Hematopoietic multipotent progenitor cell treated with erythropoietin and hydrocortisone succinate and interleukin-3 and kit ligand, for 6 days (in vitro differentiated cells): ENCODE results near the gene GASK1B.

Experiments
- DNase-seq: peaks from one replicate; pipeline ENCODE4 v3.0.0-alpha.2; 2015

The GASK1B gene

DNA sequence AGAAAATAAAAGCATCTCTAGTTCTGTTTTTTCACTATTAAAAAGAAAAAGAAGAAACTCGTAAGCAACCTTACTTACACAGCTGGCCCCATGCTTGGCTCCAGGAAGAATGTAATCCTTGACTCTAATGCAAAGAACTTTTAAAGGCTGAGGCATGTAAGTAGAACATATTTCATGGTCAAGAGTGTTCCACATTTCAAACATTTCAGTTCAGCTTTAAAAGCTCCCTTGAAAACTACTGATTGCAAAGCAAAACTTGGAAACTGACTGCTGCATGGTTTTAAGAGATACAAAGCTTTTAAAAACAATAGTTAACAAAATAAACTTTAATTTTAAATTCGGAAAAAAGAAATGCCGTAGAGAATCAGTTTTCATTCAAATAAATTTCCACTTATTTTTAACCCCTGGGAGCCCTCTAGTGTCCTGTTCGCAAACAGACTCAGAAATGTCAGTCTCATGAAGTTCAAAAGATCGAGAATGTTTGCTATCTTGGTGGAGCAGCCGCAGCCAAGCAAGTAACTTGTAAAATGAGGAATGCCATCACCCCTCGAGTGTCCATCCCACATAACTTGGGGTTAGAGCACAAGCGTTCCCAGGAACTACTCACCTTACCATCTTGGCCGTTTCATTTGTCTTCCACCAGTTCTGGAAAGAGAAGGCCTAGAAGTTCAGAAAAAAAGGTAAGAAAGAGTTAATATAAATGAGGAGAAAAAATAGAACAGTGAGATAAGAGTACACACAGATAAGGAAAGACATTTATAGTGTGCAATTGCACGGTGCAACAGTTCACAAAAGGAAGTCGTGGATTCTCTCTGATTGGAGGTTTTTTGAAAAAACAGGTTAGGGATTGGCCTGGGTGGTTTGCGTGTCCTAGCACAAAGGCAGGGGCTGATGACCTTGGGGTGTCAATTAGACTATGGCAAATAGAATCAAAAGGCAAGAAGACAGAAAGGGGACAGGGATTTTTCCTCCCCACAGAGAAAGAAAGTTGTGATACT lies at the start of gene GASK1B:
GASK1B (minus strand) TSS at position 765 of the 998 bp plus-strand sequence. CDS start 1,650 bp downstream, outside the sequence.
- DNase-seq, result peak; percentile 85

GRCh38 chr4:158219623-158220022 lies 46.8 kb upstream of the GASK1B start:
- DNase-seq, result no peak

DNA sequence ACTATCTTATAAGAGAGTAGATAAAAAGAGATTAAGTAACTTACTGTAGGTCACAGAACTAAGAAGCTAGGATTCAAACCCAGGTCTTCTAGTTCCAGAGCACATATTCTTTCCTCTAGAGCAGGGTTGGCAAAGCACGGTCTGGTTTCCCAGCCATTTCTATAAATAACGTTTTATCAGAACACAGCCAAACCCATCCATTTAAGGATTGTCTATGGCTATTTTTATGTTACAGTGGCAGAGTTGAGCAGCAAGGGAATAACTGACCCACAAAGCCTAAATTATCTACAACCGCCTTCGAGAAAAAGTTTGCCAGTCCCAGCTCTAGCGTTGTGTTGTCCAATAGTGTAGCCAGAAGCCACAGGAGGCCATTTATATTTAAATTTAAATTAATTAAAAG lies 44.9 kb upstream of the GASK1B start:
- no peak for DNase-seq

DNA sequence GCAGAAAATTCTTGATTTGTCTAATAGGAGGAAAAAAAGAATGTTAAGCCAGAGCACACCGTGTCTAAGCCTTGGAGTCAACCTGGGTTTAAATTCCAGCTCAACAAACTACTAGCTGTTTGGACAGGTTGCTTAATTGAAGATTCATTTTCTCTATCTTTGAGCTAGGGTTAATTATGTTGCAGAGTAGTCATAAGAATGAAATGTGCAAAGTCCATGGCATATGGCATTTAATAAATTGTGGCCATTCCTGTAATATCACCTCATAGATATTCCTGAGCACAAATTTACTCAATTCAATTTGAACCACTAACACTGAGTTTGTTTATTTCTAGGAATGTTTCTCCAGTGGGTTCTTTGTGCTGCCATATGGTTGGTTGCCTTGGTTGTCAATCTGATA lies 42.0 kb upstream of the GASK1B start:
- no peak for DNase-seq

DNA sequence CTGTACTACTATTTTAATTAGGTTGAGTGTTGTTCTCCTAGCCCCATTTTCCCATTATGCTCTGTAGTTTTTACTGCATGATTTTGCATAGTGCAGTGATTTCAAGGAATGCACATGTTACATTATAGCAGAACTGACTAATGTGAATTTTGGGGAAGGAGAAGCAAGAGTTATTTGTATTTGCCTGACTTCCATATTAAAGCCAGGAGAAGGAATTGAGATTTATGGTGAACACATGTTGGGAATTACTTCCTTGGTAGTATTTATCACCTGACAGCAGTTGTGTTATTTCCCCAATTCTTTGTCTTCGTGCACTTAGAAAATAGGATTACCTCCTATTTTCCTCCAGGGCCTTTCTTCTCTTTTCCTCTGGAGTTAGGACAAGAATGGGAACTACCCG lies 40.6 kb upstream of the GASK1B start:
- no peak for DNase-seq

GRCh38 chr4:158211222-158211621 lies 38.4 kb upstream of the GASK1B start:
- DNase-seq, result peak; percentile 38

- DNase-seq, result peak; percentile 95
These were observed 37.3 kb upstream of the GASK1B start, which contains the start of gene TMEM144 for GRCh38 chr4:158209825-158210807. Gene TMEM144, plus strand, starts transcription at chr4:158210486. Its CDS starts 2,182 bp downstream, at chr4:158212668.

GRCh38 chr4:158208963-158209640 lies 36.3 kb upstream of the GASK1B start:
- DNase-seq, result peak; percentile 75

DNA sequence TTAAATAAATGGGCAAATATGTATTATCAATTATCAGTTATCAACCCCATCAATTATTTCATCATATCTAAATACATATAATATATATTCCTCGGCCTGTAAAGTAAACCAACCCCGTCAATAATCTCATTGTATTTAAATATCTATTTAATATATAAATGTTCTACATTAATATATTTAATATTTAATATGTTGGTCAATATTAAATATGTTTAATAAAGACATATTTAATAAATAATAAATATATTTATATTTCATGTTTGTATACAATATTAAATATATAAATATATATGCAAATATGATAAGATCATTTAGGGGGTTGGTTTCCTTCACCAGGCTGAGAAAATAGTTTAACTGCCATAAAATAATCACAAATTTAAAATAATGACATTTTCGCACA lies 31.1 kb upstream of the GASK1B start:
- no peak for DNase-seq

- DNase-seq, result no peak
These were observed 30.6 kb upstream of the GASK1B start for GRCh38 chr4:158203436-158203835.

DNA sequence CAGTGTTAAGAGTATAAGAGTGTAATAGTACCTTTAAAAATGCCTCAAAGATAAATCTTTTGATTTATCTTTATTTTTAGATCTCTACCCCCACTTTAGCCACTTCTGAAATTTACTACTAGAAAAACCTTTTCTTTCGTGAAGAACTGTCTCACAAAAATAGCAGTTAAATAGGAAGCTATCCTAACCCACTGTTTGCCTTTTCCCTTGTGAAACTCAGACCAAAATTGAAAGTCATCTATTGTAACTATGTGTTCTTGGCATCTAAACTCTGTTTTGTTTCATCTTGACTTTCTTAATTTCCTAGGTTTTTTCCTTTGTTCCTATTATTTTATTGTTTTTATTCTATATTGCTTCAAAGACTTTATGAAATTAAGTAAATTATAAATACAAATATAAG lies 29.7 kb upstream of the GASK1B start:
- DNase-seq, result no peak

DNA sequence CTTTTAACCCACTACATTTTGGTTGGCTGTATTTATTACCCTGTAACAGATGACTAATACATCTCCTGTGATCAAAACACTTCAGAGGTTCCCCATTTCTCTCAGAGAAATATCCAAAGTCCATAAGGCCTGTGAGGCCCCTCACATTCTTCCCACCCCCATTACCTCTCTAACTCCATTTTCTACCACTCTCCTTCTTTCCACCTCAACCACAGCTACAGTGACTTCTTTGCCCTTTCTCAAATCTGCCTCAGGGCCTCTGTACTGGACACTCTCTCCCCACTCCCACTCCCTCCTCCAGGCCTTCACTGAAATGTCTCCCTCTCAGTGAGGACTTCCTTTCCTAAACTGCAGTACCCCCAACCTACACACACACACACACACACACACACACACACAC lies 29.1 kb upstream of the GASK1B start:
- DNase-seq, result no peak

GRCh38 chr4:158201322-158201721 lies 28.5 kb upstream of the GASK1B start:
- DNase-seq, result no peak

GRCh38 chr4:158200214-158200613 lies 27.4 kb upstream of the GASK1B start:
- no peak for DNase-seq

DNA sequence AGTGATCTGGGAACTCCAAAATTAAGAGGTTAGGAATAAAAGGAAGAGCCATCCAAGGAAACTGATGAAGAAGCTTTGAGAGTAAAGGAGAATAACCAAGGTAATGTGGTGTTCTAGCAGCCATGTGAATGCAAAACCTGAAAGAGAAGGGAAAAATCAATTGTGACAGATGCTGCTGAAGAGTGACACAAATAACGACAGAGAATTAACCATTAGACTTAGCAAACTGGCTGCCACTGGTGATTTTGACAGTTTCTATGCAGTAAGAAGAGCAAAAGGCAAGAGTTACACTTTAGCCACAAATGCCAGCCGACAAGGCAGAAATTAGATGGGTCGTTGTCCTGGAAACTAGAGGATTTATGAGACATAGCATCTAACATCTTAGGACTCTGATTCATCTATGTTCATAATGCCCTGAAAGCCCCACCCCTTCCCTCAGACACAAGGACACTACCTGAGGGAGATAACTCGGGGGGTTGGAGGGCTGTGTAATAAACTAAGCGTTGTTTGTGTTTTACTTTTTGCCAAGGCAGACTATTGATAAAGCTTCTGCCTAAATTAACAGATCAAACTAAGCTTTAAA lies 24.5 kb upstream of the GASK1B start:
- DNase-seq, result no peak

GRCh38 chr4:158195297-158195696 lies 22.5 kb upstream of the GASK1B start:
- DNase-seq, result no peak

DNA sequence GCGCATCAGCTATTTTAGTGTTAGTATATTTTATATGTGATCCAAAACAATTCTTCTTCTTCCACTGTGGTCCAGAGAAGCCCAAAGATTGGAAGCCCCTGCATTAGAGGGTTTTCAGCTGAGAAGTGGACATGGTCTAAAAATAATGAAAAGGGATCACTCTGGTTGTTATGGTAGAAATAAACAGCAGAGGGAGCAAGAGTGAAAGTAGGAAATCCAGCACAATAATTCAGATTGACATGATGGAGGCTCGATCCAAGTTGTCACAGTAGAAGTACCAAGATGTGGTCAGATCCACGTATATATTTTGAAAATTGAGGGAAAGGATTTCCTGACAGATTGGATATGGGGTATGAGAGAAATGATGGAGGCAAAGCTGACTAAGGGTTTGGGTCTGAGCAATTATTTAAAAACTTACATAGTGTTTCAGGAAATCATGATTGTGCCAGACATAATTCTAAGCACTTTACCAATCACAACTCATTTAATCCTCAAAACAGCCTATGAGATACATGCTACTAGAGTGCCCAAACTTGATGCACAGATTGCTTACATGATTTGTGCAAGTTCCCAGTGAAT lies 20.4 kb upstream of the GASK1B start:
- peak; percentile 82 for DNase-seq

DNA sequence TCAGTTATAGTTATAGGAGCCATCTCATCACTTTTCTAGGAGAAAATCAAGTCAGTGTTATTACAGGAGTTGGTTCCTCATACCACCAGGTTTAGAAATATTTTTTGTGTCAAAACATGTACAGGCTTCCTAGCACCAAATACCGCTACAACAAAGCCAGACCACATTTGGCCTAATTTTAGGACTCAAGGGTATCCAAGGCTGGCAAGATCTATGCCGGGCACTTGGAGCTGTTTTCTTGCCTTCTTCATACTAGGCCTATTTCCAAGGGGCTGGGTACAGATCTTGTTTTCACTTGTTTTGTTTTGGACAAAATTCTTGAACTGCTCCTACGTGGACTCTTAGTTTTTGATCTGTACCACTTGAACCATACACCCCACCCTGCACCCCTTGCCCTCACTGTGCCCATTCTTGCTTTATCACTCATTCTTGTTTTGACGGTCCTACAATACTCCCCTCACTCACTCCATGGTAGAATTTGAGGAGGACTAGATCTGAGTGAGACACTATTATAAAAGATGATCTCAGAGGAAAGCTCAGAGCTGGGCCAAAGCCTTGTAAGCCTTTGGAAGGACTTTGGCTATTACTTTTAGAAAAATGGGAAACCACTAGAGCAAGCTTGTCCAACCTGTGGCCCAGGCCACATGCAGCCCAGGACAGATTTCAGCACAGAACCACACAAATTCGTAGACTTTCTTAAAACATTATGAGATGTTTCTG lies 19.8 kb upstream of the GASK1B start:
- DNase-seq, result no peak

DNA sequence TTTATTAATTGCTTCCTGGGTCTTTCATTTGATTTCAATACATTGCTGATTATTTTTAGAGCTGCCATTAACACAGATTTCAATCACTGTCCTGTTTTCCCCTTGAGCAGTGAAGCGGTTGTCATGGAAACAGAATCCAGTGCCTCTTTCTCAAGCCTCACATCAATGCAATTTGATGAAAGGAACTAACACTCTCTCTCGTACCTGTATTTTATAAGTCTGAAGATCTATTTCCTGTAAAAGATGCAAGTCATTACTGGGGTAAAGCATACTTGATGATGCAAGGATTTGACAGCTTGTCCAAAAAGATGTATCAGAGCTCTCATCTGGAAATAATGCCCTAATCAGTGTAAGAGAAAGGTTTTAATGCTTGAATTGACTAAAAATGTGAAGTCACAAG lies 17.9 kb upstream of the GASK1B start:
- DNase-seq, result peak; percentile 14

DNA sequence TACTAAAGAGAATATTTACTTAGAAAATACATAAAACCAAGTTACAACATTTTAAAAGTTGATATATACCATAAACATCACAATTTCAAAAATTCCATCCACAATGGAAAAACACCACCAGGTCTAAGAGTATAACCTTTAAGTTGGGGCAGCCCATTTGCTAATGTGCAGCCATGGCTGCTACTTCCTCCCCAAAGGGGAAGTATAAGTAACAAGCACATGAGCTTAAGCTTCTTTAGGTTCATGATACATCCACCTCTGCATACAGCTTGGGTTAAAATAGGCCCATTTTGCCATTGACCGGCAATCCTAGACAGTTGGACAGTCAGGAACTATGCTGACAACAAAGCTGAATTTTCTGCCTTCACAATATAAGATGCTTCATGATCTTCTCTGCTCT lies 16.6 kb upstream of the GASK1B start:
- DNase-seq, result no peak

- DNase-seq, result no peak
These were observed 14.0 kb upstream of the GASK1B start for GRCh38 chr4:158186815-158187214.
